Stimulated activated CD8-positive, alpha-beta memory T cell treated with anti-CD3 and anti-CD28 coated beads, Interleukin-15, amount 100 ng/mL, for 1 hour (primary cell): ENCODE data around the gene SNRNP70.
A peak's percentile ranks its signal among the peaks of the same experiment; 100 is the strongest.
"Not testable (repeated sequence)": the region's sequence is repeated elsewhere in the genome, so short reads cannot be mapped to it uniquely, and the experiment has no call there.

ENCODE experiments used
- DNase-seq: peaks from one replicate; pipeline ENCODE4 v3.0.0-alpha.2; 2020; ENCODE audit warnings: low read depth

SNRNP70 gene

DNA sequence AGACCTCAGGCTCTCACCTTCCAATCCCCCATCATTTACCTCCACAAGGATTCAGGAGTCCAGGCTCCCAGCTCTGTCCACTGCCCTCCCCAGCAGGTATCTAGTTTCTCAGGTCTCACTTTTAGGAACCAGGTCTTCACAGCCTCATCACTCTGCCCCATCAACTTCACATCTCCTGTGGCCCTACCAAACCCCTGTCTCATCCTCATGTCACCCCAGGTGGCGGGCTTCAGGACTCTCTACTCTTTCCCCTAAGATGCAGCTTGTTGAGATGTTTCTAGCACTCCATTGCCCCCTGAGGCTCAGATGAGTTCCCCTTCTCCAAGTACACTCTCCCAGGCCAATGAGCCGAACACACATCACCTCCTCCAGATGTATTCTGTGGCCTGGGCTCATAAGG, 35.6 kb downstream of the SNRNP70 start:
- no peak for DNase-seq

DNA sequence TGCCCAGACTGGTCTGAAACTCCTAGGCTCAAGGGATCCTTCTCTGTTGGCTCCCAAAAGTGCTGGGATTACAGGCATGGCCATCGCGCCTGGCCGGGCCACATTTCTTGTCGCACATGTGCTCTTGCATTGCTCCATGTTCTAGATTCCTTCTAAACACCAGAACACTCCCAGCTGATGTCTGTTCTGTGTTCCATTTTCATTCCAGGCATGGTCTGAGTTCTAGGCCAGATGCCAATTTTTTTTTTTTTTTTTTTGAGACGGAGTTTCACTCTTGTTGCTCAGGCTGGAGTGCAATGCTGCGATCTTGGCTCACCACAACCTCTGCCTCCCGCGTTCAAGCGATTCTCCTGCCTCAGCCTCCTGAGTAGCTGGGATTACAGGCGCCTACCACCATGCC, 36.6 kb downstream of the SNRNP70 start:
- DNase-seq, result not testable (repeated sequence)

DNA sequence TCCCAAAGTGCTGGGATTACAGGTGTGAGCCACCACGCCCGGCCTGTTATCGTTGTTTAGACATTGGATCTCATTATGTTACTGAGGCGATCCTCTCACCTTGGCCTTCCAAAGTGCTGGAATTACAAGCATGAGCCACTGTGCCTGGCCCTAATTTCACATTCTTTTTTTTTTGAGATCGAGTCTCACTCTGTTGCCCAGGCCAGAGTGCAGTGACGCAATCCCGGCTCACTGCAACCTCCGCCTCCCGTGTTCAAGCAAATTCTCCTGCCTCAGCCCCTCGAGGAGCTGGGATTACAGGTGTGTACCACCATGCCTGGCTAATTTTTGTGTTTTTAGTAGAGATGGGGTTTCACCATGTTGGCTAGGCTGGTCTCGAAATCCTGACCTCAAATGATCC, 38.0 kb downstream of the SNRNP70 start:
- not testable (repeated sequence) for DNase-seq

DNA sequence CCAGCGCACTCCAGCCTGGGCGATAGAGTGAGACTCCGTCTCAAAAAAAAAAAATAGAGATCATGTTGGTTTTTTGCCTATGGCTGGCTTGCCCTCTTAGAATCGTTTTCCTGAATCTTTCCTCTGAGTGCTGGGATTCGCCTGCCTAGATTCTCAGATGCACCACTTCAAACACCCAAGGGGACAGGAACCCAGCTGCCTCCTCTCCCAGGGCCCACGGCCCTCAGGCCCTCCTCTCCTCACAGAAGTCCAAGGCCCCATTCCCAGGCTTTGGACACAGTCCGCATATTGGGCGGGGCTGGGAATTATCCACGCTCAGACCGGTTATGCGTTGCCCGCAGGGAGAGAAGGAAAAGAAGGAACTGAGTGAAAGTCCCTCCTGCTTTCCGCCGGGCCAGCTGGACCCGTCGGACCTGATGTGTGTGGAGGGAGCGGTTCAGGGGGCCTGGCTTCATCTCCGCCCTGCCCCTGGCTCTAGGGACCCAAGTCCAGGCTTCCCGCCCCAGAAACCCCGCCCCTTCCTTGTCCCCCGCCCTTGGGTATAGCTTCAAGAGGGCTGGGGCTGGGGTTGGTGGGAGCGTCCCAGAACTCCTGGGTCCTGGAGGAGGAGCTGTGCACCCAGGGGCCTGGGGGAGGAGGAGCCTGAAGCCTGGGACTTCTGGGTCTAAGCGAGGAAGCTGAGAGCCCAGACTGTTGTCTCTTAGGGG, 39.9 kb downstream of the SNRNP70 start:
- no peak for DNase-seq

DNA sequence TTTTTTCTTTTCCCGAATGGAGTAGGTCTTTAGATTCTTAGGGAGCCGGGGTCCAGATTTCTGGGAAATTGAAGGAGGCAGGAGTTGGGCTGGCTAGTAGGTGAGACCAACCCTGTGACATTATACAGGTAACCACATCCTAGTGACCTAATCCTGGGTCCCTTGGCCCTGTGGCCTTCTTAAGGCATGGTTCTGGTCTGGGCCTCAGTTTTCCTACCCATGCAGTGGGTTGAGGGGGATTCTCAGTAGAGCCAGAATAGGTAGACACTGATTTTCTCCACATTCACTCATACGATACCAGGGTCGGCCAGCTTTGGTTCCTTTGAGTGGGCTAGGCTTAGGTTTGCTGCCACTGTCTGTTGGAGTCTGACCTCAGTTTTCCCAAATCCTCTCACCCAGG, 41.3 kb downstream of the SNRNP70 start:
- DNase-seq, result no peak

DNA sequence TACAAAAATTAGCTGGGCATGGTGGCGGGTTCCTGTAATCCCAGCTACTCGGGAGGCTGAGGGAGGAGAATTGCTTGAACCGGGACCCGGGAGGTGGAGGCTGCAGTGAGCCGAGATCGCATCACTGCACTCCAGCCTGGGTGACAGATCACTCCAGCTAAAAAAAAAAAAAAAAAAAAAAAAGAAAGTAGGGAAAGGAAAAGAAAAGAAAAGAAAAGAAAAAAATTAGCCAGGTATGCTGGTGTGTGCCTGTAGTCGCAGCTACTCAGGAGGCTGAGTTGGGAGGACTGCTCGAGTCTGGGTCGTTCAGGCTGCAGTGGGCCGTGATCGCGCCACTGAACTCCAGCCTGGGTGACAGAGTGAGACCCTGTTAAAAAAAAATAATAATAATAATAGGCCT, 42.0 kb downstream of the SNRNP70 start:
- DNase-seq, result not testable (repeated sequence)

DNA sequence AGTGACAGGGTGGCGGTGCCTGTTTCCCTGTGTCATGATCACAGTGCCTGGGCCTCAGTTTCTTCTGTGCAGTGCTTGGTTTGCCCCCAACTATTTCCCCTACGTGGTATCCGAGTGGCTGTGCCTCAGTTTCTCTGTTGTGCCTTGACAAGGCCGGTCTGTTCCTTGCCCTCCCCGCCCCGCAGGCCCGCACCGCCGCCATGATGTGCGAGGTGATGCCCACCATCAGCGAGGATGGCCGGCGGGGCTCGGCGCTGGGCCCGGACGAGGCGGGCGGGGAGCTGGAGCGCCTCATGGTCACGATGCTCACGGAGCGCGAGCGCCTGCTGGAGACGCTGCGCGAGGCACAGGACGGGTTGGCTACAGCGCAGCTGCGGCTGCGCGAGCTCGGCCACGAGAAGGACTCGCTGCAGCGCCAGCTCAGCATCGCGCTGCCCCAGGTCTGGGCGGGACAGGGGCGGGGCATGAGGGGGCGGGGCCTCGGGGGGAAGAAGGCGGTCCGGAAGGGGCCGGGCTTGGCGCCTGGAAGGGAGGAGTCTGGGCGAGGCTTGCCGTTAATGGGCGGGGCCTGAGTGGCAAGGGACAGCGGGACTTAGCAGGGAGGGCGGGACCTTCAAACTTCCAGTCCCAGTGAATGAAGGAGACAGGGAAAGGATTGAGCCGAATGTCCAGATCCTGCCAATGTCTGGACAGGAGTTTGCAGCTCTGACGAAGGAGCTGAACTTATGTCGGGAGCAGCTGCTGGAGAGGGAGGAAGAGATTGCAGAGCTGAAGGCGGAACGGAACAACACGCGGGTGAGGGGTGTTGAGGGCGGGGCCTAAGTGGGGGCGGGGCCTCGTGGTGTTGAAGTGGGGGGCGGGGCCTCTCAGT, 42.7 kb downstream of the SNRNP70 start:
- peak; percentile 89 for DNase-seq

DNA sequence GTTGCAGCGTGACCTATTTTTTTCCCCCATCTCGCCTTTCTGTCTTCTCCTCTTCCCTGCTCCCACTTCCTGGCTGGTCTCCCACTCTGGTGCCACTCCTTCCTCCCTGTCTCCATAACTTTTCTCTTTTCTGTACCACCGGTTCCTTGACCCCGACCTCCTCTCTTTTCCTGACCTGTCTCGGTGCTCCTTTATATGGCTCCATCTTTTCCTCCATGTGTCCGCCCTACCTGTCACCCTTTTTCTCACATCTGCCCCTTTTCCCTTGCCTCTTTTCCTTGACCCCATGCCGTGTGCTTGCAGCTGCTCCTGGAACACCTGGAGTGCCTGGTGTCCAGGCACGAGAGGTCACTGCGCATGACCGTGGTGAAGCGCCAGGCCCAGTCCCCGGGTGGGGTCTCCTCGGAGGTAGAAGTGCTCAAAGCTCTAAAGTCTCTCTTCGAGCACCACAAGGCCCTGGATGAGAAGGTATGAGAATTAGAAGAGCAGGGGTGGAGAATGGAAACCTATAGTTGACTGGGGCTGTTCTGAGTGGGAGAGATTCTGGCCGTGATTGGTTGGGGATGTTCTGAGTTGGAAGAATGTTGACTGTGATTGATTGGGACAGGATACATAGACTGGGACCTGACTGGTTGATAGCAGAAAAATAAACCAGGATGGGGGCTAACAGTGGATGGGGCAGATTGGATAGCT, 43.4 kb downstream of the SNRNP70 start:
- no peak for DNase-seq

DNA sequence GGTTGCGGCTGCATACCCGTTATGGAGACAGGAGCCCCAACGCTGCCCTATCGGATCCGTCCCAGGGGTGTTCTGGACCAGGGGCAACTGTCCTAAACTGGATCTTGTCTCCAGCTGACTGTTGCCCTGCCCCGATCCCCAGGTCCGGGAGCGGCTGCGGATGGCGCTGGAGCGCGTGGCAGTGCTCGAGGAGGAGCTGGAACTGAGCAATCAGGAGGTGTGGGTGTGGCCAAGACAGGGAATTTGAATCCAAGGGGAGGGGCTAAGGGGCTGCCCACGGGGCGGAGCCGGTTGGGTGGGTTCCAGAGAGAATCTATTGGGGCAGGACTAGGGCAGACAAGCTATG, 44.0 kb downstream of the SNRNP70 start:
- no peak for DNase-seq

DNA sequence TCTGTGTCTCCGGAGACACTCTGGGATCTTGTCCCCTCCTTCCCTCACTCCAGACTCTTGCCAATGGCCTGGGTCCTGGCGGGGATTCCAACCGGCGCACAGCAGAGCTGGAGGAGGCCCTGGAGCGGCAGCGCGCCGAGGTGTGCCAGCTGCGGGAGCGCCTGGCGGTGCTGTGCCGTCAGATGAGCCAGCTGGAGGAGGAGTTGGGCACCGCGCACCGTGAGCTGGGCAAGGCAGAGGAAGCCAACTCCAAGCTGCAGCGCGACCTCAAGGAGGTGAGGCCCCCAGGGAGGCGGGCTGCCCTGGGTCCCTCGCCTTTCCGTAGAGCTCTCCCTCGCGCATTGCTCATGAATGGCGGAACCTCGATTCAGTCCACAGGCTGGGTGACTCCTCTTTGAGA, 45.1 kb downstream of the SNRNP70 start:
- no peak for DNase-seq

DNA sequence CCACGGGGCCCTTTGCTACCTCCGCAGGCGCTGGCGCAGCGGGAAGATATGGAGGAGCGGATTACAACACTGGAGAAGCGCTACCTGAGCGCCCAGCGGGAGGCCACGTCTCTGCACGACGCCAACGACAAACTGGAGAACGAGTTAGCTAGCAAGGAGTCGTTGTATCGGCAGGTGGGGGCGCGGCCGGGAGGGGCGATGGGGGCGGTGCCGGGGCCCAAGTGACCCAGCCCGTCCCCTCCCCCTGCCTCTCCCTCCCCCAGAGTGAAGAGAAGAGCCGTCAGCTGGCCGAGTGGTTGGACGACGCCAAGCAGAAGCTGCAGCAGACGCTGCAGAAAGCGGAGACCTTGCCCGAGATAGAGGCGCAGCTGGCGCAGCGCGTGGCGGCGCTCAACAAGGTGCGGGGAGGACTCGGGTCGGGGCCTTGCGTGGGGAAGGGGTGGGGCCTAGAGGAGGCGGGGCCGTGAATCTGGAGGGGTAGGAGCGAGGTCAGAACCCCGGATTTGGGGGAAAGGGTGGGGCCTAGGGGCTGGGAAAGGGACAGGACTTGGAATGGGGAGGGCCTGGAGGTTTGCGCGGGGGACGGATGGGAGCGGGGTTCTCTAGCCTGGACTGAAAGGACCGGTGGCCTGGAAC, 47.8 kb downstream of the SNRNP70 start:
- no peak for DNase-seq

DNA sequence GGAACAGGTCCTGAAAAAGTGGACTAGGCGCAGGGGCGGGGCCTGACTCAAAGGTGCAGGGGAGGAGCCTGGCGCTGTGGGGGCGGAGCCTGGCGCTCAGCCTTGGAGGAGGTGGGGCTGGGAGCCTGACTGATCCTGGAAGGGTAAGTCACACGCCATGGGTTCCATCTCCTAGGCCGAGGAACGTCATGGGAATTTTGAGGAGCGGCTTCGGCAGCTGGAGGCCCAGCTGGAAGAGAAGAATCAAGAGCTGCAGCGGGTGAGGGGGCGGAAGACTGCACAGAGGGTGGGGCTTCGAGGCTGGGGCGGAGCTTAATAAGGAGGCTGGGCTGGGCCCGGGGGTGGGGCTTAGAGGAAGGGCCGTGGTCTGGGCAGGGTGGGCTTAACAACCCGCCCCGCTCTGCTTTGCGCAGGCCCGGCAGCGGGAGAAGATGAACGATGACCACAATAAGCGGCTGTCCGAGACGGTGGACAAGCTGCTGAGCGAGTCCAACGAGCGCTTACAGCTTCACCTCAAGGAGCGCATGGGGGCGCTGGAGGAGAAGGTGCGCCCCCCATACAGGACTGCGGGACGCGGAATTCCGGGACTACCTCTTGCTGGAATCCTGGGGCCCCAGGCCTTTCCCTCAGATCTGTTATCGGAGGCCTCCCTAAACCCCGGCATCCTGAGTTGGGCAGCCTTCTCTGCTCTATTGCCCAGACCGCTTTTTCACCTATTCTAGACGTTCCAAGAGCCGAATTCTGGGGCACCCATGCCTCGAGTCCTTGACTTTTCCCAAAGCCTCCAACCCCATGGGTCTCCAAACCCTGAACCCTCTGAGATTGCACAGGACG, 48.6 kb downstream of the SNRNP70 start:
- no peak for DNase-seq

DNA sequence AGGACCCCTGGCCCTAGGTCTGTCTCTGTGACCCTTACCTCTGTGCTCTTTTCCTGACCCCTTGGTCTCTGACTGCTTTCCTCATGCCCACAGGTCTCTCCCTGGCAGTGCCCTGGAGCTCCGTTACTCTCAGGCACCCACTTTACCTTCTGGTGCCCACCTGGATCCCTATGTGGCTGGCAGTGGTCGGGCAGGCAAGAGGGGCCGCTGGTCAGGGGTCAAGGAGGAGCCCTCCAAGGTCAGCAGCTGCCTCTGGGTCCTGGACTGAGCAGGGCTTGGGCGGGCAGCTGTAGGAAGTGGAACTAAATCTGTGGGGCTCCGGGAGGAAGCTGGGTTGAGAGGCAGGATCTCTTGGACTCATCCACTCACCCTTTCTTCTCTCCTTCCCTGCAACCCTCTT, 50.4 kb downstream of the SNRNP70 start:
- DNase-seq, result no peak

DNA sequence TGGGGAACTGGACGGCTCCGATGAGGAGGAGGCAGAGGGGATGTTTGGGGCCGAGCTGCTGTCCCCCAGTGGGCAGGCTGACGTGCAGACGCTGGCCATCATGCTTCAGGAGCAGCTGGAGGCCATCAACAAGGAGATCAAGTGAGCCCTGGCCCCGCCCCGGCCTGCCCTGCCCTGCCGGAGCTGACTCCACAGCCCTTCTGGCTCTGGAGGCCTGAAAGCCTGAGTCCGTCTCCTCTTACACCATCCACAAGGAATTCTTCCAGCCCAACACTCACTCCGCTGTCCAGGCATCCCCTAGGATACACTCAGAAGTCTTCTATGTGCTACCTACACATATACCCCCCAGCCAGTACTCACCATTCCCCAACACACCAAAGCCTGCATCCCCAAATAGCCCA, 51.5 kb downstream of the SNRNP70 start:
- DNase-seq, result no peak

DNA sequence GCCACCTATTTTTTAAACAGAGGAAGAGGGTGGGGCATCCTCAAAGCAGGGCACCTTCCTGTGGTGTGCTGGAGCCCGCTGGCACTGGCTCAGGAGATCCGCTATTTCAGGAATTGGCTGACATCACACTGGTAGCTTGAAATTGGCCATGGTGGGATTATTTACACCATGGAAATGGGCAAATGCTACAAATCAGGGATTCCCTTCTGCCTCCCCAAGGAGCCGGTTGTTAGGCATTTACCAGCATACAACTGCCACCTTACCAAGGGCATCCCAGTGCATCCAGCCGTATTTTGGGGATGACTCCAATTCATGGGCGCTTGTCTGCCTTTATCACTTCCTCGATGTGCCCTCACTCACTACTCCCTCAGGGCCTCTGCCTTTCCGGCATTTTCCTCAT, 55.7 kb downstream of the SNRNP70 start:
- no peak for DNase-seq

DNA sequence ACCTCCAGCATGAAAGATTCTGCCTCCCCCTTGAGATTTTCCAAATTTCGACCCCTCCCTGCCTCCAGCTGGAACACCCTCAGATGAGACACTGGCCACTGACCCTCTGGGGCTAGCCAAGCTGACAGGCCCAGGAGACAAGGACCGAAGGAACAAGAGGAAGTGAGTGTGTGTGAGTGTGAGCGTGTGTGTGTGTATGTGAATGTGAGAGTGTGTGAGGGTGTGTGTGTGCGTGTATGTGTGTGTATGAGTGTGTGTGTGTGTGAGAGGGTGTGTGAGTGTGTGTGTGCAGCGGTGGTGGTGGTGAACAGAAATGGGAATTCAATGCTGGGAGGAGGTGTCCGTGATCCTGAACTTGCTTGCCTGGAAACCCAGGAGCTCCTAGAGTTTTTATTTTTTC, 56.1 kb downstream of the SNRNP70 start:
- DNase-seq, result no peak

DNA sequence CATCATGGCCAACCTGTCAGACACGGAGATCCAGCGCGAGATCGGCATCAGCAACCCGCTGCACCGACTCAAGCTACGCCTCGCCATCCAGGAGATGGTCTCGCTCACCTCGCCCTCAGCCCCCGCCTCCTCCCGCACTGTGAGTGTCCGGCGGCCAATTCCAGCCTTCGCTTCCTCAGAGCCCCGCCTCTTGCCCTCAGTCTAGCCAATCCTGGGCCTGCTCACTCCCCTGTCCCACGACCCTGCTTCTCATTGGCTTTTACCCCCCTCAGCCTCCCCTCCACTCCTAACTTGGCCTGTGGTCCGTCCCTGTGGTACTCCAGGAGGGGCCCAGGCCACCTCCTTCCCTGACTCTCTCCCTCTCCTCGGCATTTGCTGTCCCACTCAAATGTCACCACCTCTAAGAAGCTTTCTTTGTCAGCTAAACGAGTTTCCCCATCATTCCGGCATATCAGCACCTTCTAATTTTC, 57.6 kb downstream of the SNRNP70 start:
- DNase-seq, result peak; percentile 37

DNA sequence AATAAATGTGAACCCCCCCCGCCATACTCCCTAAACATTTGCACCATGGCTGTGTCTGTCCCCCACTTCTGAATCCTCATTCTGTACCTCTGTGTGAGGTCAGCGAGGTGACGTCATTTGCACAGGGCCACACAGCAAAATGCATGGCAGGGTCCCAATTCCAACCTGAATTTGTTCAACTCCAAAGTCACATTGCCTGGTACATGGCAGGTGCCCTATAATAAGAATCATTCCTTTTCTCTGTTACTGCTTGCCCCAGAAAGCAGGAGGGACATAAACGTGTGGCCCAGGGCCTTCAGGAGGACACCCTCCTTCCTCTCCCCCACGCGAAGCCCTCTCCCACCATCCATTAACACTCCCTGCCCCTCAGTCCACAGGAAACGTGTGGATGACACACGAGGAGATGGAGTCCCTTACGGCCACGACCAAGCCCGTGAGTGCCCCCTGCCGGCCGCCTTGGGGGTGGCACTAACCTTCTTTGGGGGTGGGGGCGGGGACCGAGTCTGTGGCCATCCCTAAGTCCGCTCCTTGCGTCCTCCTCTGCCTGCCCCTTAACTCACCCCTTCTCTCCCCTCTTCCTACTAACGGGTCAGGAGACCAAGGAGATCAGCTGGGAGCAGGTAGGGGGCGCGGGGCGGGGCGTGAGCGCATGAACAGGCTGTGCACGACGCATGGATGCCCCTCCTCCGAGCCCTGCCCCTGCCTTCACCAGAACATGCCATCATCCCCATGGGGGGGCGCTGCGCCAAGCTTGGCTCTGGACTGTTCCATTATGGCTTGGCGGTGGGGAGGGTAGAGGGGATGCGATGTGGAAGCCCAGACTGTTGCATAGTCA, 60.5 kb downstream of the SNRNP70 start:
- peak; percentile 61 for DNase-seq

DNA sequence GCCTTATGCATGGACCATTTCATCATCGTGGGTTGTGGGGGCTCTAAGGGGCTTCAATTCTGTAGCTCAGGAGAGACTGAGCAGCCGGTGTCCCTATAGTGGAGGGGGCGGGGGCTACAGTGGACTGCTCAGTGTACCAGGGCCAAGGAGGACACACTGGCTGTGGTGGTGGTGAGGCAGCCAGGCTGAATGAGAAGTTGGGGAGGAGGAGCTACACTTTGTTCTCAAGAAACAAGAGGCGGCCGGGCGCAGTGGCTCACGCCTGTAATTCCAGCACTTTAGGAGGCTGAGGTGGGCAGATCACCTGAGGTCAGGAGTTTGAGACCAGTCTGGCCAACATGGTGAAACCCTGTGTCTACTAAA, 61.1 kb downstream of the SNRNP70 start:
- not testable (repeated sequence) for DNase-seq

DNA sequence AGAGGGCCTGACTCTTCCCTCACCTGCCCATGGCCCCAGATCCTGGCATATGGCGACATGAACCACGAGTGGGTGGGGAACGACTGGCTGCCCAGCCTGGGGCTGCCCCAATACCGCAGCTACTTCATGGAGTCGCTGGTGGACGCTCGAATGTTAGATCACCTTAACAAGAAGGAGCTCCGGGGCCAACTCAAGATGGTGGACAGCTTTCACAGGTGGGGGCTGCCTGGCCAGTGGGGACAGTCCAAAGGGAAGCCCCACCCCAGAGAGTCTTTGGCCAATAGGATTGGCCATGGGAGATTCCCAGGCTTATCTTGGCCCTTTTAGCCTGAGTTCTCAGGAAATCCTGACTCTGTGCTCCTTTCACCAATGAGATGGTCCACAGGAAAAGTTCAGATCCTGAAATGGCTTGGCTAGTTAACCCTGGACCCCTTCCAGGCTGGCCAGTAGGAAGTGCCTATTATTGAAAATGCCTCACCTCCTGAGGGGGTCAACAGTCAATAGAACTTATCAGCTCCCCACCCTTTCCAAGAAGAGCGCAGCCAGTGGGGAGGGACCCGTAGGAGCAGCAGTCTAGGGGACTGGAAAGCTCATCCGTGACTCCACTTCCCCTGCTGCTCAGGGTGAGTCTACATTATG, 62.9 kb downstream of the SNRNP70 start:
- DNase-seq, result no peak
